Dermis blood vessel endothelial cell (primary cell): Measurements from ENCODE around the gene FHL5. TPM values are rescaled to one million over a fixed set of nuclear protein-coding genes. Genes with fewer than 3 reads are reported as not detected.
"Not testable (repeated sequence)": the region's sequence is repeated elsewhere in the genome, so short reads cannot be mapped to it uniquely, and the experiment has no call there.

Experiments
- DNase-seq: peaks from one replicate; pipeline ENCODE4 v3.0.0; 2010
- total RNA-seq: library from RNA; depleted of rRNA; stranded (reverse); fragments of >200 nt; gene quantifications from 2 replicates; pipeline ENCODE4 v1.2.3, GENCODE V29; 2014

The FHL5 gene
- total RNA-seq, 1 donor from 2014 or later: not detected

- no peak for DNase-seq
Observed at GRCh38 chr6:96611342-96611991, 48.5 kb downstream of the FHL5 start.

- no peak for DNase-seq
Observed at GRCh38 chr6:96613291-96613999, 50.5 kb downstream of the FHL5 start.

- DNase-seq: no peak
Observed at GRCh38 chr6:96620851-96621250, 57.9 kb downstream of the FHL5 start.

- no peak for DNase-seq
Observed at GRCh38 chr6:96621983-96622382, 59.1 kb downstream of the FHL5 start.

GRCh38 chr6:96624957-96625356 is 62.0 kb downstream of the FHL5 start:
- no peak for DNase-seq

GRCh38 chr6:96626759-96627364 is 63.9 kb downstream of the FHL5 start:
- peak; percentile 36 for DNase-seq

- no peak for DNase-seq
Observed at GRCh38 chr6:96631248-96631647, 68.3 kb downstream of the FHL5 start.

- DNase-seq: not testable (repeated sequence)
Observed at GRCh38 chr6:96637979-96638378, 75.1 kb downstream of the FHL5 start.

- DNase-seq: no peak
Observed at GRCh38 chr6:96645106-96645505, 82.2 kb downstream of the FHL5 start.

GRCh38 chr6:96649926-96650325 is 87.0 kb downstream of the FHL5 start:
- DNase-seq: no peak

GRCh38 chr6:96651816-96652215 is 88.9 kb downstream of the FHL5 start:
- no peak for DNase-seq

GRCh38 chr6:96652552-96652951 is 89.6 kb downstream of the FHL5 start:
- DNase-seq: no peak

- no peak for DNase-seq
Observed at GRCh38 chr6:96653181-96653580, 90.3 kb downstream of the FHL5 start.

- DNase-seq: no peak
Observed at GRCh38 chr6:96656567-96656966, 93.6 kb downstream of the FHL5 start.

GRCh38 chr6:96657344-96657743 is 94.4 kb downstream of the FHL5 start:
- no peak for DNase-seq

GRCh38 chr6:96659084-96659845 is 96.3 kb downstream of the FHL5 start:
- no peak for DNase-seq

Other genes with a start within 250 kb of the FHL5 start
- gene UFL1, start 41.3 kb upstream of the FHL5 start, total RNA-seq: 22.6 and 31.0 TPM in 2 replicates